IMR-90 (cell line): ENCODE results near the gene DDAH2.

Experiments used
- CTCF ChIP-seq: conservative IDR thresholded peaks from 2 replicates; pipeline ENCODE4 v1.5.1; 2012; ENCODE audit warnings: mild to moderate bottlenecking, low read depth, low read length, improper control_type of control experiment
- ELK1 ChIP-seq: fragments of 150-350 bp; IDR thresholded peaks from 2 replicates; pipeline ENCODE4 v1.6.1; 2016; ENCODE audit warnings: low read depth, mild to moderate bottlenecking, low read length, moderate library complexity, borderline replicate concordance
- FOS ChIP-seq: fragments of 150-350 bp; IDR thresholded peaks from 2 replicates; pipeline ENCODE4 v1.6.1; 2016; ENCODE audit warnings: low read depth, low read length
- MXI1 ChIP-seq: IDR thresholded peaks from 2 replicates; pipeline ENCODE4 v1.6.1; 2012; ENCODE audit warnings: low read depth, mild to moderate bottlenecking, low read length, moderate library complexity, borderline replicate concordance
- POLR2A ChIP-seq: IDR thresholded peaks from 2 replicates; pipeline ENCODE4 v1.6.1; 2012; ENCODE audit warnings: mild to moderate bottlenecking, low read depth, low read length
- RAD21 ChIP-seq: IDR thresholded peaks from 2 replicates; pipeline ENCODE4 v1.6.1; 2012; ENCODE audit warnings: low read length, improper control_type of control experiment
- RCOR1 ChIP-seq: IDR thresholded peaks from 2 replicates; pipeline ENCODE4 v1.6.1; 2012; ENCODE audit warnings: mild to moderate bottlenecking, low read length, improper control_type of control experiment; ENCODE audit not compliant: insufficient replicate concordance
- TF ChIP-seq, protein P1 (sequence below): fragments of 150-350 bp; IDR thresholded peaks from 2 replicates; pipeline ENCODE4 v1.6.1; 2017; ENCODE audit warnings: mild to moderate bottlenecking, antibody characterized with exemption, low read length, low read depth

GRCh38 chr6:31770860-31771259 is 41.8 kb upstream of the DDAH2 start:
- TF ChIP-seq RCOR1: no peak
- no peak for TF ChIP-seq FOS
- no peak for TF ChIP-seq CTCF
- TF ChIP-seq RAD21: no peak
- TF ChIP-seq ELK1: no peak
- no peak for TF ChIP-seq MXI1
- TF ChIP-seq POLR2A: no peak
- TF ChIP-seq, protein P1, sequence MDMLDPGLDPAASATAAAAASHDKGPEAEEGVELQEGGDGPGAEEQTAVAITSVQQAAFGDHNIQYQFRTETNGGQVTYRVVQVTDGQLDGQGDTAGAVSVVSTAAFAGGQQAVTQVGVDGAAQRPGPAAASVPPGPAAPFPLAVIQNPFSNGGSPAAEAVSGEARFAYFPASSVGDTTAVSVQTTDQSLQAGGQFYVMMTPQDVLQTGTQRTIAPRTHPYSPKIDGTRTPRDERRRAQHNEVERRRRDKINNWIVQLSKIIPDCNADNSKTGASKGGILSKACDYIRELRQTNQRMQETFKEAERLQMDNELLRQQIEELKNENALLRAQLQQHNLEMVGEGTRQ: no peak
